Stimulated activated CD4-positive, alpha-beta T cell treated with anti-CD3 and anti-CD28 coated beads, Interleukin-15, amount 100 ng/mL, for 24 hours (primary cell): ENCODE data around the gene GLYAT.
"Not testable (repeated sequence)": the region's sequence is repeated elsewhere in the genome, so short reads cannot be mapped to it uniquely, and the experiment has no call there.

Experiments used
- DNase-seq: peaks from one replicate; pipeline ENCODE4 v3.0.0-alpha.2; 2020

GLYAT gene

GRCh38 chr11:58742981-58743880 is 11.5 kb upstream of the GLYAT start:
- no peak for DNase-seq

- no peak for DNase-seq
Observed at GRCh38 chr11:58742140-58742539, 10.4 kb upstream of the GLYAT start.

- no peak for DNase-seq
Observed at GRCh38 chr11:58741127-58741526, 9.4 kb upstream of the GLYAT start.

- no peak for DNase-seq
Observed at GRCh38 chr11:58740447-58740846, 8.7 kb upstream of the GLYAT start.

- no peak for DNase-seq
Observed at GRCh38 chr11:58739725-58740430, 8.1 kb upstream of the GLYAT start.

- DNase-seq, result no peak
Observed at GRCh38 chr11:58734681-58735490, 3.1 kb upstream of the GLYAT start.

- DNase-seq, result no peak
Observed at GRCh38 chr11:58730507-58731089, 1.1 kb downstream of the GLYAT start.

GRCh38 chr11:58727415-58727797 is 4.3 kb downstream of the GLYAT start:
- no peak for DNase-seq

GRCh38 chr11:58726737-58727414 is 4.9 kb downstream of the GLYAT start:
- no peak for DNase-seq

- no peak for DNase-seq
Observed at GRCh38 chr11:58719406-58720117, 12.2 kb downstream of the GLYAT start.

- DNase-seq, result no peak
Observed at GRCh38 chr11:58712531-58712930, 19.2 kb downstream of the GLYAT start.

GRCh38 chr11:58711832-58712231 is 19.9 kb downstream of the GLYAT start:
- no peak for DNase-seq

- no peak for DNase-seq
Observed at GRCh38 chr11:58707767-58708166, 24.0 kb downstream of the GLYAT start.

GRCh38 chr11:58696825-58697224 is 34.9 kb downstream of the GLYAT start:
- not testable (repeated sequence) for DNase-seq

- no peak for DNase-seq
Observed at GRCh38 chr11:58693026-58693425, 38.7 kb downstream of the GLYAT start.

- no peak for DNase-seq
Observed at GRCh38 chr11:58691675-58692074, 40.1 kb downstream of the GLYAT start.

- DNase-seq, result no peak
Observed at GRCh38 chr11:58688789-58689503, 42.8 kb downstream of the GLYAT start.

- no peak for DNase-seq
Observed at GRCh38 chr11:58685973-58686722, 45.6 kb downstream of the GLYAT start.

- not testable (repeated sequence) for DNase-seq
Observed at GRCh38 chr11:58682660-58683059, 49.1 kb downstream of the GLYAT start.

GRCh38 chr11:58677536-58677935 is 54.2 kb downstream of the GLYAT start:
- not testable (repeated sequence) for DNase-seq
